Large intestine (tissue), 12 donors: ENCODE data around the gene PON1. TPM values are rescaled to one million over a fixed set of nuclear protein-coding genes. Genes with fewer than 3 reads are reported as not detected.
A peak's percentile ranks its signal among the peaks of the same experiment; 100 is the strongest.

Source experiments
- DNase-seq, 2 donors: peaks; one replicate each; pipeline versions ENCODE4 v3.0.0 to v3.0.0-alpha.2; 2013
- H3K27ac ChIP-seq: one replicate; pipeline ENCODE4 v1.5.1; 2013; ENCODE audit warnings: low read length
- H3K27me3 ChIP-seq: 2 replicates; pipeline ENCODE4 v1.6.1; 2013; ENCODE audit warnings: low read length; ENCODE audit not compliant: control insufficient read depth, insufficient read depth
- H3K36me3 ChIP-seq: 2 replicates; pipeline ENCODE4 v1.6.1; 2013; ENCODE audit warnings: low read length; ENCODE audit not compliant: control insufficient read depth, insufficient read depth
- H3K4me1 ChIP-seq: one replicate; pipeline ENCODE4 v1.6.1; 2013; ENCODE audit warnings: low read length; ENCODE audit not compliant: control insufficient read depth, insufficient read depth
- H3K4me3 ChIP-seq: one replicate; pipeline ENCODE4 v1.5.1; 2013; ENCODE audit warnings: low read length
- H3K9me3 ChIP-seq: one replicate; pipeline ENCODE4 v1.6.1; 2013; ENCODE audit warnings: mild to moderate bottlenecking, low read depth, low read length, moderate library complexity; ENCODE audit not compliant: control insufficient read depth
- WGBS: methylation state at CpG from one replicate; pipeline ENCODE4 v1.1.5; 2013; ENCODE audit warnings: low lambda C conversion rate; ENCODE audit not compliant: insufficient coverage; 5-methylcytosine and 5-hydroxymethylcytosine counted together
- long read RNA-seq, 11 donors: transcript quantifications; one replicate each; lab custom pipeline, GENCODE V29; 2026
- polyA plus RNA-seq: library from polyadenylated mRNA; unstranded; fragments of 120-200 nt; gene quantifications from one replicate; pipeline ENCODE4 v1.2.1, GENCODE V29; 2013

PON1 gene
- 2.3 TPM for polyA plus RNA-seq
- long read RNA-seq, donor 1 = 0 reads
- long read RNA-seq, donor 2, partial matches to known transcripts = 0 of 1 reads
- long read RNA-seq, donor 2, other reads (novel, unspliced or antisense) = 0 of 1 reads
- long read RNA-seq, donor 3 = 0 reads
- long read RNA-seq, donor 4 = 0 reads
- long read RNA-seq, donor 5 = 0 reads
- long read RNA-seq, donor 6 = 0 reads
- long read RNA-seq, donor 7, partial matches to known transcripts = 0 of 1 reads
- long read RNA-seq, donor 7, other reads (novel, unspliced or antisense) = 0 of 1 reads
- long read RNA-seq, donor 8 = 0 reads
- long read RNA-seq, donor 9, transcript PON1-201 (9 exons, 2,568 nt) = major isoform, 5 of 5 reads
- long read RNA-seq, donor 9, partial matches to known transcripts = 0 of 5 reads
- long read RNA-seq, donor 9, other reads (novel, unspliced or antisense) = 0 of 5 reads
- long read RNA-seq, donor 10 = 0 reads
- long read RNA-seq, donor 11, partial matches to known transcripts = 0 of 2 reads
- long read RNA-seq, donor 11, other reads (novel, unspliced or antisense) = 0 of 2 reads

GRCh38 chr7:95324431-95324830 is at the start of gene PON1:
Gene PON1 (minus strand): TSS chr7:95324532. CDS start chr7:95324475, 57 bp downstream.
- H3K4me3 ChIP-seq = no peak within 1 kb of the TSS
- H3K4me1 ChIP-seq = peaks cover 27% of the 10 kb centered on the region
- peak in 1 of 2 donors; percentile 42 for DNase-seq
- no peaks in the 10 kb centered on the region for H3K27me3 ChIP-seq
- no peak within 1 kb of the TSS for H3K27ac ChIP-seq
- WGBS = 20% methylated on average over 1 of the region's 20 CpGs
- no peaks in the 10 kb centered on the region for H3K36me3 ChIP-seq
- H3K9me3 ChIP-seq = no peaks in the 10 kb centered on the region

GRCh38 chr7:95373323-95373722 is 49.0 kb upstream of the PON1 start:
- WGBS = 83% methylated on average over 1 of the region's 4 CpGs
- no peak for DNase-seq
- Histone ChIP-seq H3K36me3 (peaks cover 7% of the 10 kb centered on the region), H3K27ac (no peak overlapping the region), H3K4me3 (no peak overlapping the region), H3K4me1 (no peaks in the 10 kb centered on the region), H3K9me3 (no peaks in the 10 kb centered on the region), H3K27me3 (no peaks in the 10 kb centered on the region)

- no peaks in the 10 kb centered on the region for H3K4me1 ChIP-seq
- no CpG with 5 or more reads among the region's 3 CpGs for WGBS
Observed at GRCh38 chr7:95368235-95368634, 43.9 kb upstream of the PON1 start.

GRCh38 chr7:95367606-95368005 is 43.3 kb upstream of the PON1 start:
- no peak for DNase-seq
- no peak overlapping the region for H3K4me3 ChIP-seq
- no CpG with 5 or more reads among the region's 1 CpG for WGBS
- H3K4me1 ChIP-seq = no peaks in the 10 kb centered on the region
- no peaks in the 10 kb centered on the region for H3K36me3 ChIP-seq
- no peak overlapping the region for H3K27ac ChIP-seq
- no peaks in the 10 kb centered on the region for H3K27me3 ChIP-seq
- no peaks in the 10 kb centered on the region for H3K9me3 ChIP-seq

More at GRCh38 chr7:95368235-95368634, 43.9 kb upstream of the PON1 start:
- no peak overlapping the region for H3K27ac ChIP-seq
- H3K4me3 ChIP-seq = no peak overlapping the region
- no peaks in the 10 kb centered on the region for H3K9me3 ChIP-seq
- no peak for DNase-seq
- no peaks in the 10 kb centered on the region for H3K36me3 ChIP-seq
- no peaks in the 10 kb centered on the region for H3K27me3 ChIP-seq

GRCh38 chr7:95365151-95365550 is 40.8 kb upstream of the PON1 start:
- no CpG with 5 or more reads among the region's 1 CpG for WGBS
- Histone ChIP-seq H3K4me1 (no peaks in the 10 kb centered on the region), H3K27me3 (no peaks in the 10 kb centered on the region), H3K4me3 (no peak overlapping the region), H3K9me3 (no peaks in the 10 kb centered on the region), H3K36me3 (no peaks in the 10 kb centered on the region), H3K27ac (no peak overlapping the region)
- DNase-seq = no peak

GRCh38 chr7:95357623-95358022 is 33.3 kb upstream of the PON1 start:
- Histone ChIP-seq H3K4me3 (no peak overlapping the region), H3K27ac (no peak overlapping the region), H3K36me3 (no peaks in the 10 kb centered on the region), H3K9me3 (peaks cover 5% of the 10 kb centered on the region), H3K4me1 (no peaks in the 10 kb centered on the region), H3K27me3 (no peaks in the 10 kb centered on the region)
- DNase-seq = no peak
- WGBS = 80% methylated on average over 1 of the region's 3 CpGs

- no peaks in the 10 kb centered on the region for H3K9me3 ChIP-seq
- H3K4me3 ChIP-seq = no peak overlapping the region
- no peaks in the 10 kb centered on the region for H3K36me3 ChIP-seq
- no peak for DNase-seq
- no peak overlapping the region for H3K27ac ChIP-seq
- no peaks in the 10 kb centered on the region for H3K4me1 ChIP-seq
- H3K27me3 ChIP-seq = no peaks in the 10 kb centered on the region
- 68% methylated on average over 2 of the region's 4 CpGs for WGBS
Observed at GRCh38 chr7:95342642-95343307, 18.4 kb upstream of the PON1 start.

GRCh38 chr7:95342029-95342428 is 17.7 kb upstream of the PON1 start:
- Histone ChIP-seq H3K36me3 (no peaks in the 10 kb centered on the region), H3K9me3 (no peaks in the 10 kb centered on the region), H3K27ac (no peak overlapping the region), H3K27me3 (no peaks in the 10 kb centered on the region), H3K4me1 (no peaks in the 10 kb centered on the region), H3K4me3 (no peak overlapping the region)
- DNase-seq = no peak
- no CpG with 5 or more reads among the region's 3 CpGs for WGBS

GRCh38 chr7:95340491-95340890 is 16.2 kb upstream of the PON1 start:
- Histone ChIP-seq H3K9me3 (no peaks in the 10 kb centered on the region), H3K27me3 (no peaks in the 10 kb centered on the region), H3K36me3 (no peaks in the 10 kb centered on the region), H3K4me3 (no peak overlapping the region), H3K4me1 (peaks cover 6% of the 10 kb centered on the region), H3K27ac (no peak overlapping the region)
- no CpG with 5 or more reads among the region's 2 CpGs for WGBS
- DNase-seq = no peak

- no peak overlapping the region for H3K4me3 ChIP-seq
- no peak overlapping the region for H3K27ac ChIP-seq
- no peaks in the 10 kb centered on the region for H3K27me3 ChIP-seq
- H3K36me3 ChIP-seq = no peaks in the 10 kb centered on the region
- no peaks in the 10 kb centered on the region for H3K9me3 ChIP-seq
- WGBS = 90% methylated on average over 2 of the region's 3 CpGs
- peaks cover 6% of the 10 kb centered on the region for H3K4me1 ChIP-seq
- no peak for DNase-seq
Observed at GRCh38 chr7:95338832-95339231, 14.5 kb upstream of the PON1 start.
